Neural cell (in vitro differentiated cells): ENCODE results near the gene ATRAID. TPM values are rescaled to one million over a fixed set of nuclear protein-coding genes. Genes with fewer than 3 reads are reported as not detected.

ENCODE experiments used
- H2AFZ ChIP-seq: fragments of 200-600, 300-800 bp; sonication (generic), shearing (Covaris generic); 2 replicates; pipeline ENCODE4 v1.6.0; 2014; ENCODE audit warnings: low read depth, mild to moderate bottlenecking, antibody characterized with exemption, low read length, moderate library complexity
- H3F3A ChIP-seq: fragments of 200-600 bp; shearing (Covaris generic); 2 replicates; pipeline ENCODE4 v1.6.1; 2016; ENCODE audit warnings: mild to moderate bottlenecking, moderate library complexity, mixed read lengths, antibody characterized with exemption, low read length; ENCODE audit not compliant: insufficient read depth, poor library complexity, severe bottlenecking
- H3K27ac ChIP-seq: fragments of 200-600, 300-800 bp; sonication (generic), shearing (Covaris generic); 2 replicates; pipeline ENCODE4 v1.5.1; 2014; ENCODE audit warnings: mild to moderate bottlenecking, low read length, moderate library complexity
- H3K27me3 ChIP-seq: fragments of 300-800, 200-600 bp; sonication (generic), shearing (Covaris generic); 2 replicates; pipeline ENCODE4 v1.6.0; 2014; ENCODE audit warnings: mild to moderate bottlenecking, low read depth, low read length, moderate library complexity; ENCODE audit not compliant: insufficient read depth
- H3K36me3 ChIP-seq: fragments of 300-800, 200-600 bp; sonication (generic), shearing (Covaris generic); 2 replicates; pipeline ENCODE4 v1.5.1; 2014; ENCODE audit warnings: mild to moderate bottlenecking, antibody characterized with exemption, low read length, moderate library complexity; ENCODE audit not compliant: insufficient read depth
- H3K4me2 ChIP-seq: fragments of 300-800, 200-600 bp; sonication (generic), shearing (Covaris generic); 2 replicates; pipeline ENCODE4 v1.6.0; 2014; ENCODE audit warnings: mild to moderate bottlenecking, low read length
- H3K4me3 ChIP-seq: fragments of 300-800, 200-600 bp; sonication (generic), shearing (Covaris generic); 2 replicates; pipeline ENCODE4 v1.5.1; 2014; ENCODE audit warnings: mild to moderate bottlenecking, low read length, moderate library complexity
- H3K79me2 ChIP-seq: fragments of 200-600 bp; shearing (Covaris generic); replicated peaks from 2 replicates; pipeline ENCODE4 v1.6.0; 2014; ENCODE audit warnings: mild to moderate bottlenecking, low read length, moderate library complexity; ENCODE audit not compliant: insufficient read depth
- H3K9ac ChIP-seq: fragments of 300-800, 200-600 bp; sonication (generic), shearing (Covaris generic); 2 replicates; pipeline ENCODE4 v1.6.1; 2016; ENCODE audit warnings: mild to moderate bottlenecking, low read length, mixed read lengths
- H3K9me2 ChIP-seq: fragments of 200-600 bp; shearing (Covaris generic); 2 replicates; pipeline ENCODE4 v1.6.1; 2016; ENCODE audit warnings: mild to moderate bottlenecking, low read length, mixed read lengths; ENCODE audit not compliant: insufficient read depth
- H3K9me3 ChIP-seq: fragments of 200-600, 300-800 bp; sonication (generic), shearing (Covaris generic); 2 replicates; pipeline ENCODE4 v1.6.1; 2016; ENCODE audit warnings: mild to moderate bottlenecking, mixed run types, low read length, moderate library complexity, mixed read lengths
- H4K20me1 ChIP-seq: fragments of 200-600 bp; shearing (Covaris generic); 2 replicates; pipeline ENCODE4 v1.6.1; 2016; ENCODE audit warnings: mild to moderate bottlenecking, mixed run types; ENCODE audit not compliant: insufficient read depth
- EP300 ChIP-seq: fragments of 450-650 bp; conservative IDR thresholded peaks from 2 replicates; pipeline ENCODE4 v1.6.1; 2014; ENCODE audit warnings: antibody characterized with exemption, mild to moderate bottlenecking, moderate library complexity; ENCODE audit not compliant: poor library complexity, severe bottlenecking
- EZH2 ChIP-seq: fragments of 200-600, 300-800 bp; shearing (Covaris generic), sonication (generic); IDR thresholded peaks from 2 replicates; pipeline ENCODE4 v1.6.1; 2014; ENCODE audit warnings: antibody characterized with exemption, low read length, borderline replicate concordance, mild to moderate bottlenecking; ENCODE audit not compliant: insufficient read depth, poor library complexity, severe bottlenecking
- MXI1 ChIP-seq: fragments of 450-650 bp; conservative IDR thresholded peaks from 2 replicates; pipeline ENCODE4 v1.6.1; 2014; ENCODE audit warnings: antibody characterized with exemption, mild to moderate bottlenecking; ENCODE audit not compliant: poor library complexity, severe bottlenecking
- POLR2AphosphoS5 ChIP-seq: IDR thresholded peaks from 2 replicates; pipeline ENCODE4 v1.6.1; 2012
- RAD21 ChIP-seq: fragments of 450-650 bp; conservative IDR thresholded peaks from 2 replicates; pipeline ENCODE4 v1.6.1; 2014; ENCODE audit warnings: antibody characterized with exemption, mild to moderate bottlenecking, moderate library complexity
- SMC3 ChIP-seq: fragments of 450-650 bp; conservative IDR thresholded peaks from 2 replicates; pipeline ENCODE4 v1.6.1; 2014; ENCODE audit warnings: antibody characterized with exemption, mild to moderate bottlenecking, moderate library complexity; ENCODE audit not compliant: poor library complexity
- TAF1 ChIP-seq: IDR thresholded peaks from 2 replicates; pipeline ENCODE4 v1.6.1; 2012; ENCODE audit warnings: low read depth
- polyA plus RNA-seq: library from polyadenylated mRNA; depleted of rRNA; stranded (reverse); fragments of >200 nt; gene quantifications from 2 replicates; pipeline ENCODE4 v1.2.3, GENCODE V29; 2014
- TF ChIP-seq, protein P1 (sequence below): fragments of 450-650 bp; IDR thresholded peaks from 2 replicates; pipeline ENCODE4 v1.5.1; 2014; ENCODE audit warnings: antibody characterized with exemption, mild to moderate bottlenecking, moderate library complexity; ENCODE audit not compliant: poor library complexity, severe bottlenecking
- TF ChIP-seq, protein P2 (sequence below): IDR thresholded peaks from 2 replicates; pipeline ENCODE4 v1.6.1; 2012; ENCODE audit warnings: borderline replicate concordance

ATRAID gene
- polyA plus RNA-seq, 1 donor from 2014 or later, result 94.3 TPM

DNA sequence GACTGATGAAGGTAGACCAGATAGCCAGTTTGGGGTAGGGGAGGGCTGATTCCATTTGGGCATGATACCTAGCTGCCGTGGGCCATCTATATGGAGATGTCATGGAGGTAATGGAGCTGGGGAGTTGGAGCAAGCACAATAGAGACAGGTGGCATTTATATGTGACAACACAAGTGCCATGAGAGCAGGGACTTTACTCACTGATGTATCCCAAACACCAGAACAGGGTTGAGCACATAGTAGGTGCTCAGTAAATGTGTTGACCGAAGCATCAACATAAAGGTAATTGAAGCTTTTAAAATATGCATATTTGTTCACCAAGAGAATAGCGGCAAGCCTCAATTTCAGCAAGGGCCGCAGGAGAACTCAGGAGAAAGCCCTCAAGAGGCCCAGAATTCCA lies 36.1 kb downstream of the ATRAID start:
- Histone ChIP-seq H3K9ac (no peak overlapping the region), H3K27ac (no peak overlapping the region), H4K20me1 (no peaks in the 10 kb centered on the region), H3K79me2 (no peaks in the 10 kb centered on the region), H3K27me3 (peaks cover 5% of the 10 kb centered on the region), H3K9me3 (no peaks in the 10 kb centered on the region), H3K4me2 (no peak overlapping the region), H3F3A (no peaks in the 10 kb centered on the region), H3K4me3 (no peak overlapping the region), H3K9me2 (no peaks in the 10 kb centered on the region), H2AFZ (no peak overlapping the region), H3K36me3 (no peaks in the 10 kb centered on the region)
- TF ChIP-seq EZH2 (no peak), RAD21 (no peak), POLR2AphosphoS5 (no peak), SMC3 (no peak), TAF1 (no peak), EP300 (no peak), MXI1 (no peak)
- TF ChIP-seq, protein P1, sequence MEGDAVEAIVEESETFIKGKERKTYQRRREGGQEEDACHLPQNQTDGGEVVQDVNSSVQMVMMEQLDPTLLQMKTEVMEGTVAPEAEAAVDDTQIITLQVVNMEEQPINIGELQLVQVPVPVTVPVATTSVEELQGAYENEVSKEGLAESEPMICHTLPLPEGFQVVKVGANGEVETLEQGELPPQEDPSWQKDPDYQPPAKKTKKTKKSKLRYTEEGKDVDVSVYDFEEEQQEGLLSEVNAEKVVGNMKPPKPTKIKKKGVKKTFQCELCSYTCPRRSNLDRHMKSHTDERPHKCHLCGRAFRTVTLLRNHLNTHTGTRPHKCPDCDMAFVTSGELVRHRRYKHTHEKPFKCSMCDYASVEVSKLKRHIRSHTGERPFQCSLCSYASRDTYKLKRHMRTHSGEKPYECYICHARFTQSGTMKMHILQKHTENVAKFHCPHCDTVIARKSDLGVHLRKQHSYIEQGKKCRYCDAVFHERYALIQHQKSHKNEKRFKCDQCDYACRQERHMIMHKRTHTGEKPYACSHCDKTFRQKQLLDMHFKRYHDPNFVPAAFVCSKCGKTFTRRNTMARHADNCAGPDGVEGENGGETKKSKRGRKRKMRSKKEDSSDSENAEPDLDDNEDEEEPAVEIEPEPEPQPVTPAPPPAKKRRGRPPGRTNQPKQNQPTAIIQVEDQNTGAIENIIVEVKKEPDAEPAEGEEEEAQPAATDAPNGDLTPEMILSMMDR, result no peak
- TF ChIP-seq, protein P2, sequence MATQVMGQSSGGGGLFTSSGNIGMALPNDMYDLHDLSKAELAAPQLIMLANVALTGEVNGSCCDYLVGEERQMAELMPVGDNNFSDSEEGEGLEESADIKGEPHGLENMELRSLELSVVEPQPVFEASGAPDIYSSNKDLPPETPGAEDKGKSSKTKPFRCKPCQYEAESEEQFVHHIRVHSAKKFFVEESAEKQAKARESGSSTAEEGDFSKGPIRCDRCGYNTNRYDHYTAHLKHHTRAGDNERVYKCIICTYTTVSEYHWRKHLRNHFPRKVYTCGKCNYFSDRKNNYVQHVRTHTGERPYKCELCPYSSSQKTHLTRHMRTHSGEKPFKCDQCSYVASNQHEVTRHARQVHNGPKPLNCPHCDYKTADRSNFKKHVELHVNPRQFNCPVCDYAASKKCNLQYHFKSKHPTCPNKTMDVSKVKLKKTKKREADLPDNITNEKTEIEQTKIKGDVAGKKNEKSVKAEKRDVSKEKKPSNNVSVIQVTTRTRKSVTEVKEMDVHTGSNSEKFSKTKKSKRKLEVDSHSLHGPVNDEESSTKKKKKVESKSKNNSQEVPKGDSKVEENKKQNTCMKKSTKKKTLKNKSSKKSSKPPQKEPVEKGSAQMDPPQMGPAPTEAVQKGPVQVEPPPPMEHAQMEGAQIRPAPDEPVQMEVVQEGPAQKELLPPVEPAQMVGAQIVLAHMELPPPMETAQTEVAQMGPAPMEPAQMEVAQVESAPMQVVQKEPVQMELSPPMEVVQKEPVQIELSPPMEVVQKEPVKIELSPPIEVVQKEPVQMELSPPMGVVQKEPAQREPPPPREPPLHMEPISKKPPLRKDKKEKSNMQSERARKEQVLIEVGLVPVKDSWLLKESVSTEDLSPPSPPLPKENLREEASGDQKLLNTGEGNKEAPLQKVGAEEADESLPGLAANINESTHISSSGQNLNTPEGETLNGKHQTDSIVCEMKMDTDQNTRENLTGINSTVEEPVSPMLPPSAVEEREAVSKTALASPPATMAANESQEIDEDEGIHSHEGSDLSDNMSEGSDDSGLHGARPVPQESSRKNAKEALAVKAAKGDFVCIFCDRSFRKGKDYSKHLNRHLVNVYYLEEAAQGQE, result no peak

DNA sequence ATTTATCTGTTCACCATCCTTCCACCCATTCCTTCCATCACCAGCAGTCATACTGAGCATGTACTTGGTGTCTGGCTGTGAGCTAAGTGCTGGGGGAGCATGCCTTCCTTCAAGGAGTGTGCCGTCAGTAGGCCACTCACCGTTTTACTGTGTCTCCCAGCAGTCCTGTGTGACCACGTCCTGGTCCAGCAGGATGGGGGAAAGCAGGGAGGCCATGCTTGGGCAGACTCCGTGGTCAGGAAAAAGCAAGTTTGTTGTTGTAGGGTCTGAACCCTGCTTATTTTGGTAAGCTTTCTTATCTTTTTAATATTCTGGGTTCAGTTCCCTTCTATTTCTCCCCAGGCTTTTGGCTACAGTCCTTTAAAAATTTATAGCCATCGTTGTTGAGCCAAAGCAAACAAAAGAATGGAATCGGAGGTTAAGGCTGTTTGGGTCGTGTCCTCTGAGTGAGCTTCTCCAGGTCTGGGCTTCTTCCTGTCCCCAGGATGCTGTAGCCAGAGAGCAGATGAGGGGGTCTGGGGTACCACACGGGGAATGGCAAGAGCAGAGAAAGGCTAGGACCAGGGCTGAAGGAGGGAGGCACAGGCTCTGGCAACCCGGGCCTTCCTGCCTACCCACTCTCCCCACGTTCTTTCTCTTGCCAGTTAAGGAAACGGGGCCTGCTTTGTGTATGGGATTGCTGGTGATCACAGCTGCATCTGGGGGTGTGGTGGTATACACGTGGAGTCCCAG lies 37.5 kb downstream of the ATRAID start:
- no peaks in the 10 kb centered on the region for H3K36me3 ChIP-seq
- H3K9me3 ChIP-seq, result no peaks in the 10 kb centered on the region
- no peaks in the 10 kb centered on the region for H4K20me1 ChIP-seq
- H3K4me2 ChIP-seq, result no peak overlapping the region
- H3K9me2 ChIP-seq, result no peaks in the 10 kb centered on the region
- H3K79me2 ChIP-seq, result no peaks in the 10 kb centered on the region
- H3K27me3 ChIP-seq, result peaks cover 5% of the 10 kb centered on the region
- H3K9ac ChIP-seq, result no peak overlapping the region
- H3F3A ChIP-seq, result no peaks in the 10 kb centered on the region
- no peak for TF ChIP-seq MXI1
- no peak for TF ChIP-seq RAD21
- TF ChIP-seq EP300, result no peak
- no peak overlapping the region for H3K4me3 ChIP-seq
- H3K27ac ChIP-seq, result no peak overlapping the region
- H2AFZ ChIP-seq, result no peak overlapping the region
